Measurements from ENCODE around the gene NCAPD3.
"Not testable (repeated sequence)": the region's sequence is repeated elsewhere in the genome, so short reads cannot be mapped to it uniquely, and the experiment has no call there.

The NCAPD3 gene

GRCh38 chr11:134131628-134132244, 92.0 kb downstream of the NCAPD3 start:
- DNase-seq (ENCODE audit: low read depth) = no peak

- DNase-seq (ENCODE audit: low read depth) = peak; percentile 79
Observed at GRCh38 chr11:134126217-134126822, 97.4 kb downstream of the NCAPD3 start.

GRCh38 chr11:134125507-134125906, 98.3 kb downstream of the NCAPD3 start:
- DNase-seq (ENCODE audit: low read depth) = no peak

GRCh38 chr11:134124660-134125451, 98.9 kb downstream of the NCAPD3 start:
- DNase-seq (ENCODE audit: low read depth) = no peak

- no peak for DNase-seq (ENCODE audit: low read depth)
Observed at GRCh38 chr11:134120921-134121526, 102.7 kb downstream of the NCAPD3 start.

GRCh38 chr11:134120143-134120850, 103.5 kb downstream of the NCAPD3 start:
- DNase-seq (ENCODE audit: low read depth) = peak; percentile 86

GRCh38 chr11:134119094-134119493, 104.7 kb downstream of the NCAPD3 start:
- peak; percentile 68 for DNase-seq (ENCODE audit: low read depth)

GRCh38 chr11:134118006-134118405, 105.8 kb downstream of the NCAPD3 start:
- no peak for DNase-seq (ENCODE audit: low read depth)

GRCh38 chr11:134116210-134116609, 107.6 kb downstream of the NCAPD3 start:
- no peak for DNase-seq (ENCODE audit: low read depth)

GRCh38 chr11:134113787-134114186, 110.0 kb downstream of the NCAPD3 start:
- not testable (repeated sequence) for DNase-seq (ENCODE audit: low read depth)

GRCh38 chr11:134110252-134110815, 113.4 kb downstream of the NCAPD3 start:
- DNase-seq (ENCODE audit: low read depth) = no peak
